Thyroid gland (tissue), 4 donors: Measurements from ENCODE around the gene RPL34.

Experiments used
- POLR2A ChIP-seq, 2 donors: fragments of 450-650 bp; IDR thresholded peaks; one replicate each; pipeline ENCODE4 v1.6.1; 2017; ENCODE audit warnings: antibody characterized with exemption in 2 of 2, mild to moderate bottlenecking in 2 of 2, moderate library complexity in 1 of 2
- TF ChIP-seq, protein P1 (sequence below), 6 experiments: fragments of 200-600 bp in 3 of 6; fragments of 450-650 bp in 3 of 6; sonication (generic) in 3 of 6; IDR thresholded peaks; one replicate each; pipeline ENCODE4 v1.5.1; 2016 to 2019; ENCODE audit warnings: antibody characterized with exemption in 6 of 6, mild to moderate bottlenecking in 2 of 6, inconsistent platforms in 1 of 6, moderate library complexity in 1 of 6

DNA sequence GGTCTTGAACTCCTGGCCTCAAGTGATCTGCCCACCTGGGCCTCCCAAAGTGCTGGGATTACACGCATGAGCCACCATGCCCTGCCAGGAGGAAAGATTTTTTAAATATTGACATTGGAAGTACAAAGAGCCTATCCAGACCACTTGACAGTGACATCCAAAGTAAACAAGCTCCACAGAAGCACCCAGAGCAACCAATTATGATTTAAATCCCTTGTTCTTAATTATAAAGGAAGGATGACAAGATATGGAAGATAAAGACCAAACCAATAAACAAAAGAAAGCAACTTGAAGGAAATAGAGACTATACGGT lies 27.7 kb upstream of the RPL34 start:
- TF ChIP-seq, protein P1, sequence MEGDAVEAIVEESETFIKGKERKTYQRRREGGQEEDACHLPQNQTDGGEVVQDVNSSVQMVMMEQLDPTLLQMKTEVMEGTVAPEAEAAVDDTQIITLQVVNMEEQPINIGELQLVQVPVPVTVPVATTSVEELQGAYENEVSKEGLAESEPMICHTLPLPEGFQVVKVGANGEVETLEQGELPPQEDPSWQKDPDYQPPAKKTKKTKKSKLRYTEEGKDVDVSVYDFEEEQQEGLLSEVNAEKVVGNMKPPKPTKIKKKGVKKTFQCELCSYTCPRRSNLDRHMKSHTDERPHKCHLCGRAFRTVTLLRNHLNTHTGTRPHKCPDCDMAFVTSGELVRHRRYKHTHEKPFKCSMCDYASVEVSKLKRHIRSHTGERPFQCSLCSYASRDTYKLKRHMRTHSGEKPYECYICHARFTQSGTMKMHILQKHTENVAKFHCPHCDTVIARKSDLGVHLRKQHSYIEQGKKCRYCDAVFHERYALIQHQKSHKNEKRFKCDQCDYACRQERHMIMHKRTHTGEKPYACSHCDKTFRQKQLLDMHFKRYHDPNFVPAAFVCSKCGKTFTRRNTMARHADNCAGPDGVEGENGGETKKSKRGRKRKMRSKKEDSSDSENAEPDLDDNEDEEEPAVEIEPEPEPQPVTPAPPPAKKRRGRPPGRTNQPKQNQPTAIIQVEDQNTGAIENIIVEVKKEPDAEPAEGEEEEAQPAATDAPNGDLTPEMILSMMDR (IDR thresholded peaks at IDR 0.05) = no peak
- TF ChIP-seq POLR2A (IDR thresholded peaks at IDR 0.05) = no peak
